ENCODE data around the gene RASL12.

GRCh38 chr15:65077291-65077980 is 9.6 kb upstream of the RASL12 start:
- no peak for TF ChIP-seq CTCF (IDR thresholded peaks at IDR 0.05; ENCODE audit: insufficient read depth, low read length, poor library complexity, severe bottlenecking)
- no peak for TF ChIP-seq EZH2phosphoT487 (conservative IDR thresholded peaks at IDR 0.05; ENCODE audit: low read length)
